HG03039 (cell line): ENCODE measurements around the gene PRAMEF15.
"Not testable (repeated sequence)": the region's sequence is repeated elsewhere in the genome, so short reads cannot be mapped to it uniquely, and the experiment has no call there.

Experiments
- ATAC-seq: cut with Tn5 transposase; IDR thresholded peaks from one replicate; pipeline ENCODE4 v1.9.1; 2021; ENCODE audit warnings: mild to moderate bottlenecking, moderate library complexity; ENCODE audit not compliant: unreplicated experiment

Gene PRAMEF15

DNA sequence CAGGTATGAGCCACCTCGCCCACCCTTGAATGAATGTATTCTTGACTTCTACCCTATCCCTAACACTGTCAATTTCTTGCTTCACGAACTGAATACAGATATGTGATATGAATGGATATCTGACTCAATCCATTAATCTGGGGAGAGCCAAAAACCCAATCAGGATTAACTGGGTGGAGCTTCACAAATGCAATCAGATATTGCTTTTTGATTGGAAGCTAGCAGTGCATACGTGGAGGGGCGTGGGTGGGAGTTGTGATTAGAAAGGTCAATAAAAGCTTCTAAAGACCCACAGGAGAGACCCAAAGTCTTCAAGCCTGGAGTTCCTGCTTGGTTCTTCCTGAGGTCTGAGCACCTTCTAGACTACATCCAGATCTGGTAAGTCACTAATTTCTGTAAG, at the start of gene PRAMEF15:
Gene PRAMEF15, plus strand, starts transcription at position 301 of the 400 bp plus-strand sequence. CDS start 2,827 bp downstream, outside the sequence.
- not testable (repeated sequence) for ATAC-seq

GRCh38 chr1:13277016-13277415, 38.4 kb upstream of the PRAMEF15 start:
- ATAC-seq, result not testable (repeated sequence)

DNA sequence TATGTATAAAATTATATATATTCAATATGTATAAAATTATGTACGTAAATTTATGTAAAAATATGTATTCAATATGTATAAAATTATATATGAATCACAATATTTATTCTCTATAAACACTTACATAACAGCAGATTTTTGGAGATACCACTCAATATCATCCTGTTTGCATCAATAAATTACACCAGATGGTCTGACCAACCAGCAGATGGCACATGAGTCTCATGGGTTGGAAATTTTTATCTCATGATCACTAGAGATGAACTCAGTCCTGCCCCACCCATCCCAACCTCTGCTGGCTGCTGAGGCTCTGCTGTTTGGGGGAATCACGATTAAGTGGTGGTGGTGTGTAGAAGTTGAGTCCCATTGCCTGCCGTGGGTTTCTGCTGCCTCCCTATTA, 35.8 kb upstream of the PRAMEF15 start:
- ATAC-seq, result not testable (repeated sequence)

DNA sequence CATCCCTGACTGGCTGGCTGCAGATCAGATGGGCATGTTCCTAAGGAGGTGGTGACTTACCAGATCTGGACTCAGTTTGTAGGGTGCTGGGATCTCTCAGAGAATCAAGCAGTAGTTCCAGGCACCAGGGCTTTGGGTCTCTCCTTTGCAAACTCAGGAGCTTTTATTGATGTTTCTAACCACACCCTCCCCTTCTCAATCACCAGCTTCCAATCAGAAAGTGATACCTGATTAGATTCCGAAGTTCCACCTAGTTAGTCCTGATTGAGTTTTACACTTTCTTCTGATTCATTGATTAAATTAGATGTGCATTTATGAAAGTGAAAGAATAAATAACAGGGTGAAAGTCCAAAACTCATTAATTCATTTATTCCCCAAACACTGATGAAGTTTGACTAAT, 30.3 kb upstream of the PRAMEF15 start, which contains the start of gene PRAMEF8:
Gene PRAMEF8, minus strand, starts transcription at position 101 of the 400 bp plus-strand sequence. CDS start 1,046 bp downstream, outside the sequence.
- not testable (repeated sequence) for ATAC-seq

DNA sequence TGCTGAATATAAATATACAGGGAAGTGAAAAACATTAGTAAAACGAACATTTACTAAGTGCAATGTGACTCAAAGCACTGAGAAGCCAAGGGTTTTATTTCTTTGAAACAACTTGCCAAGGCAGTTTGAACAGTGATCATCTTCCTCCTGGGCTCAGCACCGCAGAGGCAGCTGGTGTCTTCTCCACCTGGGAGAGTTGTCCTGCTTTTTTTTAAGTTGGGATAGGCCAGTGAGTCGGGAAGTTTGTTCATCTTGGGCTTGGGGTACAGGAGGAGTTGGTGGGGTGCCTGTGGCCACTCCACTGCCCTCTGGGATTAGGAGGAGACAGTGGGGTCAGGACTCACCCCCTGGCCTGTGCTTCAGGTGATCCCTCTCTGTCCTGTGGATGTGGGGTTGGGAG, 26.4 kb upstream of the PRAMEF15 start:
- not testable (repeated sequence) for ATAC-seq

DNA sequence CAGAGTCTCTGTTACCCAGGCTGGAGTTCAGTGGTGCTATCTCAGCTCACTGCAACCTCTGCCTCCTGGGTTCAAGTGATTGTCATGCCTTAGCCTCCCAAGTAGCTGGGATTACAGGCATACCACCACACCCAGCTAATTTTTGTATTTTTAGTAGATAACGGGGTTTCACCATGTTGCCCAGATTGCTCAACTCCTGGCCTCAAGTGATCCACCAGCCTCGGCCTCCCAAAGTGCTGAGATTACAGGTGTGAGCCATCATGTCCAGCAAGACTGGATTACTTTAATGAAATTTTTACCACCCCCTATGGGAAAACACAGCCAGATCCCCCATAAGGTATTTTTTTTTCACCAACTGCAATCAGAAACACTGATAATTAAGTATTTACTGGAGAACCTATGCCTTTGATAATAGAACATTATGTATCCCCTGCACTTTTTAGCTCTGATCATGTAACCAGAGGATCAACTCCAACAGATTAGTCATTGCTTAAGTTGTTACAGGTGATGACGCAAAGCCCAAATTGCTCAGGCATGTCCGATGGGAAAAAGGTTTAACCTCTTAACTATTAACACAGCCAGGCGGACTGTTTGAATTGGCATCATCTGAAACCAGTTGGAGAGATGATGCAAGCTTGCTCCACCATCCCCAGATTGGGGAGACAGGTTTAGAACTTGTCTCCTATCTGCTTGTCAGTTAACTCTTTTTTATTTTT, 18.0 kb upstream of the PRAMEF15 start:
- not testable (repeated sequence) for ATAC-seq

- ATAC-seq, result not testable (repeated sequence)
Observed at GRCh38 chr1:13298699-13299098, 16.7 kb upstream of the PRAMEF15 start.

GRCh38 chr1:13302197-13302596, 13.2 kb upstream of the PRAMEF15 start:
- ATAC-seq, result not testable (repeated sequence)

DNA sequence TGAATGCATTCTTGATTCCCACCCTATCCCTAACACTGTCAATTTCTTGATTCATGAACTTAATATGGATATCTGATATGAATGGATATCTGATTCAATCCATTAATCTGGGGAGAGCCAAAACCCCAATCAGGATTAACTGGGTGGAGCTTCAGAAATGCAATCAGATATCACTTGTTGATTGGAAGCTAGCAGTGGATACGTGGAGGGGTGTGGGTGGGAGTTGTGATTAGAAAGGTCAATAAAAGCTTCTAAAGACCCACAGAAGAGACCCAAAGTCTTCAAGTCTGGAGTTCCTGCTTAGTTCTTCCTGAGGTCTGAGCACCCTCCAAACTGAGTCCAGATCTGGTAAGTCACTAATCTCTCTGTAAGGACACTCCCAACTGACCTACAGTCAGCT, 12.1 kb upstream of the PRAMEF15 start, which contains the start of gene PRAMEF33:
Gene PRAMEF33, plus strand, starts transcription at position 301 of the 400 bp plus-strand sequence. CDS start 2,416 bp downstream, outside the sequence.
- ATAC-seq, result not testable (repeated sequence)

DNA sequence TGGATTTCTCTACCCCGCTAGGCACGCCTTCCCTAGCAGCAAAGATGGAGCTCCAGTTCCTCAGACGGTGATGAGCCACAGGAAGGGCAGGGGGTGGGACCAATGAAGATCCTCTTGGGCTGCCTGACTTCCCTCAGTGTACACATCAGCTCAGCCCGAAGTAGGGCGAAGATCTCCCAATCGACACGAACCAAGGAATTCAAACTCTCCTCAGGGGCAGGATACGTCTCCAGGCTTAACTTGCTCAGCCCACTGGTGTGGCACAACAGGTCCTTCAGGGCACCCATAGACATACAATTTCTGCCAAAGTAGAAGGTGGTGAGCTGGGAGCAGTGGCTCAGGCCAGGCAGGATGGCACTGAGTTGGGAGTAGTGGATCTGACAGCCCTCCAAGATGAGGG, 27.1 kb downstream of the PRAMEF15 start:
- not testable (repeated sequence) for ATAC-seq

GRCh38 chr1:13347034-13347433, 31.7 kb downstream of the PRAMEF15 start, which contains the start of gene PRAMEF14:
Gene PRAMEF14 (minus strand): TSS chr1:13347134. CDS start chr1:13345314, 1,820 bp downstream.
- ATAC-seq, result not testable (repeated sequence)

- ATAC-seq, result not testable (repeated sequence)
Observed at GRCh38 chr1:13353476-13353875, 38.1 kb downstream of the PRAMEF15 start.

- ATAC-seq, result not testable (repeated sequence)
Observed at GRCh38 chr1:13354475-13354874, 39.1 kb downstream of the PRAMEF15 start.

DNA sequence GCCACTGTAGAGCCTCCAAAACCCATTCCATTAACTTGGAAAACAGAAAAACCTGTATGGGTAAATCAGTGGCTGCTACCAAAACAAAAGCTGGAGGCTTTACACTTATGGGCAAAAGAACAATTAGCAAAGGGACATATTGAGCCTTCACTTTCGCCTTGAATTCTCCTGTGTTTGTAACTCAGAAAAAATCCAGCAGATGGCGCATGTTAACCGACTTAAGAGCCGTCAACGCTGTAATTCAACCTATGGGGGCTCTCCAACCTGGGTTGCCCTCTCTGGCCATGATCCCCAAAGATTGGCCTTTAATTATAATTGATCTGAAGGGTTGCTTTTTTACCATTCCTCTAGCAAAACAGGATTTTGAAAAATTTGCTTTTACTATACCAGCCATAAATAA, 41.4 kb downstream of the PRAMEF15 start:
- not testable (repeated sequence) for ATAC-seq

- not testable (repeated sequence) for ATAC-seq
Observed at GRCh38 chr1:13362364-13362763, 47.0 kb downstream of the PRAMEF15 start.

GRCh38 chr1:13364928-13365327, 49.5 kb downstream of the PRAMEF15 start:
- not testable (repeated sequence) for ATAC-seq

- not testable (repeated sequence) for ATAC-seq
Observed at GRCh38 chr1:13366536-13366935, 51.2 kb downstream of the PRAMEF15 start.

DNA sequence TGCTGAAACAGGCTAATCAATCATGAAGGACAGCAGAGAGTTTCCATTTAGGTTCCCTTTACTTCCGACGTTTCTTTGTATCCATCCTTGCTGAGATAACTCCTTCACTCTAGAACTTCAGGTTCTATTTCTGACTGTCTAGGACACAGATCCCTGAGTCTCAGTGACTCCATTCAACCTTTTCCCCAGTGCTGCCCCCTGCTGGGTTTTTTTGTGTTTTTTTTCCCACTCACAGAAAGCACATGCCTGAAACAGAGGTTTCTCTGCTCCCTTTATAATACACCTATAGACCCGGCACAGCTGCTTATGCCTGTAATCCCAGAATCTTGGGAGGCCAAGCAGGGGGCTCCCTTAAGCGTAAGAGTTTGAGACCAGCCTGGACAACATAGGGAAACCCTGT, 53.2 kb downstream of the PRAMEF15 start:
- ATAC-seq, result not testable (repeated sequence)
